ENCODE measurements around the gene DKK3. TPM values are rescaled to one million over a fixed set of nuclear protein-coding genes. Genes with fewer than 3 reads are reported as not detected.

The DKK3 gene
- total RNA-seq, 2 donors from 2014 or later, result 732 to 847 TPM

DNA sequence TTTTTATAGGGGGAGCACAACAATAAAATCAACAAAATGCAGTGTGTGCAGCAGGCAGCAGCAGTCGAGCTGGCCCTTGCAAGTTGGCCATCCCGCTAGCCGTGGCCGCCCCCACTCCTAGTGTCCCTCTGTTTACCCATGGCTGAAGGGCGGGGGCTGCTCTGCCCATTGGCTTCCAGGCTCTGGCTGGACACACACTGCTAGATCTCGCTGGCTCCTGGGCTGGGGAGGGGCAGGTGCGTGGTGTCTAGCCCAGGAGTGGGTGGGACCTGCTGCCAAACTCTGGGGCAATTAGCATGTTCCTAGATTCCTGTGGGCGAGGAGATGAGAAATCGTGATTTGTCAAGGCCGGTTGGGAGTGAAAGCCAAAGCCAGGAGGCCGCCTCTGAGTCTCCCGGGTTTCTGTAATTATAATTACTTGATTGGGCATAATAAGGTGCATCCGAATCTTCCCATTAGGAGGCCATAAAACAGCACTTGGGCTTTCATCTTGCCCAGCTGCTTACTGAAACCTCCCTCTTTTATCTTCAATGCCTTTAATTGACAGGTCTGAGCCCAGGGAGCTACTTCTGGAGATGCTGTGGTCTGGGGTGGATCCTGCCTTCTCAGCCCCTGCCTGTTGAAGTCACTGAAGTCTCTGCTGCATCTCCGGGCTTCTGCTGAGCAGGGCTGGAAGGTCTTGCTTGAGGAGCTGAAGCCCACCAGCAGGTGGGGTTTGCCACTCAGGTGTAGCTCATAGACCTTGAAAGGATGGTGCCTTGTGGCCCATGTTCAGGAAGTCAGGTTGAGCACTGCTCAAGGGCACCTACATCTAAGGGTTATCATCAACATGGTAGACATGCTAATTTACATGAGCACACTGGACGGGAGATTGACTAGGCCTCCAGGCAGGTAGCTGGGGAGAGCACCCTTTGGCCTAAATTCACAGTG, 44.5 kb upstream of the DKK3 start:
- DNase-seq (ENCODE audit: low spot score) (no peak), ATAC-seq (ENCODE audit: insufficient number of reproducible peaks, low FRiP score, low read depth) (no peak)
- peaks cover 9 to 45% of the 10 kb centered on the region in 2 donors for H3K4me1 ChIP-seq (ENCODE audit: control insufficient read depth in 1 of 2, low read depth in 2 of 2)
- H3K36me3 ChIP-seq, result no peaks in the 10 kb centered on the region
- TF ChIP-seq, protein P1, sequence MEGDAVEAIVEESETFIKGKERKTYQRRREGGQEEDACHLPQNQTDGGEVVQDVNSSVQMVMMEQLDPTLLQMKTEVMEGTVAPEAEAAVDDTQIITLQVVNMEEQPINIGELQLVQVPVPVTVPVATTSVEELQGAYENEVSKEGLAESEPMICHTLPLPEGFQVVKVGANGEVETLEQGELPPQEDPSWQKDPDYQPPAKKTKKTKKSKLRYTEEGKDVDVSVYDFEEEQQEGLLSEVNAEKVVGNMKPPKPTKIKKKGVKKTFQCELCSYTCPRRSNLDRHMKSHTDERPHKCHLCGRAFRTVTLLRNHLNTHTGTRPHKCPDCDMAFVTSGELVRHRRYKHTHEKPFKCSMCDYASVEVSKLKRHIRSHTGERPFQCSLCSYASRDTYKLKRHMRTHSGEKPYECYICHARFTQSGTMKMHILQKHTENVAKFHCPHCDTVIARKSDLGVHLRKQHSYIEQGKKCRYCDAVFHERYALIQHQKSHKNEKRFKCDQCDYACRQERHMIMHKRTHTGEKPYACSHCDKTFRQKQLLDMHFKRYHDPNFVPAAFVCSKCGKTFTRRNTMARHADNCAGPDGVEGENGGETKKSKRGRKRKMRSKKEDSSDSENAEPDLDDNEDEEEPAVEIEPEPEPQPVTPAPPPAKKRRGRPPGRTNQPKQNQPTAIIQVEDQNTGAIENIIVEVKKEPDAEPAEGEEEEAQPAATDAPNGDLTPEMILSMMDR (IDR thresholded peaks at IDR 0.05), result no peak
- no peaks in the 10 kb centered on the region for H3K9me3 ChIP-seq
- H3K27me3 ChIP-seq (replicated peaks; ENCODE audit: insufficient read depth), result no peaks in the 10 kb centered on the region
- H3K27ac ChIP-seq, result peak overlapping the region; percentile 35 to 70
- H3K4me3 ChIP-seq, result no peak overlapping the region

DNA sequence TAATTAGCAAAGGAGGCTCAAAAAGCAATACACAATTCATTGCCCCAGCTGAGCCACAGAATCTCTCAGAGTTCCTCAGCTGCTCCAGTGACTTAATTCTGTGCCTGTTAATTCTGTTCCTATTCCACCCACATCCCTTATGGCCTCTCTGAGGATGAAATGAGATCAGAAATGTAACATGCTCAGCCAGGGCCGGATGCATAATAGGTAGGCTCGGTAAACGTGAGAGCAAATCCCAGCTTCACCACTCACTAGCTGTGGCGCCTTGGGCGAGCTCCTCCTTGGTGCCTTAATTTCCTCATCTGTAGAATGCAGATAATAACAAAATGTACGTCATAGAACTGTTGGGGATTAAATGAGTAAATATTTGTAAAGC, 42.8 kb upstream of the DKK3 start:
- H3K9me3 ChIP-seq, result no peaks in the 10 kb centered on the region
- peak overlapping the region; percentile 48 to 51 for H3K27ac ChIP-seq
- no peak overlapping the region for H3K4me3 ChIP-seq
- H3K4me1 ChIP-seq (ENCODE audit: control insufficient read depth in 1 of 2, low read depth in 2 of 2), result peaks cover 12 to 54% of the 10 kb centered on the region in 2 donors
- no peaks in the 10 kb centered on the region for H3K27me3 ChIP-seq (replicated peaks; ENCODE audit: insufficient read depth)
- DNase-seq (ENCODE audit: low spot score), result no peak
- no peaks in the 10 kb centered on the region for H3K36me3 ChIP-seq
- no peak for ATAC-seq (ENCODE audit: insufficient number of reproducible peaks, low FRiP score, low read depth)
- TF ChIP-seq, protein P1 (IDR thresholded peaks at IDR 0.05), result no peak

DNA sequence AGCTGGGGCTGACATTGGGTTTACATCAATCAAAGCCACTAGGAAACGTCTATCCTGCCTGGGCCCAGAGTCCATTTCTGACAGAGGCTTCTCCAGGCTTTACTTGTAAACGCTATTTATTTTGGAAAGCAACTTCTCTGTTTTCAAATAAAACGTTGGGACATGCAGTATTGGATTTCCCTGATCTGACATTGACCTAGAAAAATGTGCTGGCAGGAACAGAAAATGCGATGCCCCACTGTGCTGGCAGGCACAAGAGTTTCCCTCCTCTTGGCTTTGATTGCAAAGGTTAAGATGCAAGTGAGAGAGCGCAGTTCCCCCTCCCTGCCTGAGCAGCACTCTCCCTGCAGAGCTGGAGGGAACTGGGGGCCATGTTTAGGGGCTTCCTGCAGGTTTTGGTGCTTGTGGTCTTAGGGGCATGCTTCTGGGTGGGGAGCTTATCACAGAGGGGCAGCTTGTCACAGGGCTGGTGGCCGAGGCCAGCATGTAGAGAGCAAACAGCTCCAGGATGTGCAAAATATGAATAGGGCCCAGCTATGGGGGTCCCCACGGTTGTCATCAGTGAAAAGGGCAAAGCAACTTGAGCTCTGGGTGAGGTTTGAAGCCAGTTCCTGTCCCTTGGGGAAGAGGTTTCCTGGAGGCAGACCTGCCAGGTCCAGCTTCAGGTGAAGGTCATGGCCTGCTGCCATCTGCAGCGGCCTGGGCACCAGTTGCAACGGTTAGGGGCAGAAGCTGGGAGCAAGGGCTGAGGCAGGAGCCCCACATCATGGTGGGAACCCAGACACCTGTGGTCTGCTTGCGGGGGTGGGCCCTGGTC, 42.3 kb upstream of the DKK3 start:
- peak; percentile 42 for ATAC-seq (ENCODE audit: insufficient number of reproducible peaks, low FRiP score, low read depth)
- Histone ChIP-seq H3K36me3 (no peaks in the 10 kb centered on the region), H3K4me3 (no peak overlapping the region), H3K27ac (peak overlapping the region; percentile 48 to 51), H3K9me3 (no peaks in the 10 kb centered on the region), H3K27me3 (replicated peaks; ENCODE audit: insufficient read depth) (no peaks in the 10 kb centered on the region), H3K4me1 (ENCODE audit: control insufficient read depth in 1 of 2, low read depth in 2 of 2) (peaks cover 12 to 54% of the 10 kb centered on the region in 2 donors)
- no peak for DNase-seq (ENCODE audit: low spot score)
- TF ChIP-seq, protein P1 (IDR thresholded peaks at IDR 0.05), result no peak

DNA sequence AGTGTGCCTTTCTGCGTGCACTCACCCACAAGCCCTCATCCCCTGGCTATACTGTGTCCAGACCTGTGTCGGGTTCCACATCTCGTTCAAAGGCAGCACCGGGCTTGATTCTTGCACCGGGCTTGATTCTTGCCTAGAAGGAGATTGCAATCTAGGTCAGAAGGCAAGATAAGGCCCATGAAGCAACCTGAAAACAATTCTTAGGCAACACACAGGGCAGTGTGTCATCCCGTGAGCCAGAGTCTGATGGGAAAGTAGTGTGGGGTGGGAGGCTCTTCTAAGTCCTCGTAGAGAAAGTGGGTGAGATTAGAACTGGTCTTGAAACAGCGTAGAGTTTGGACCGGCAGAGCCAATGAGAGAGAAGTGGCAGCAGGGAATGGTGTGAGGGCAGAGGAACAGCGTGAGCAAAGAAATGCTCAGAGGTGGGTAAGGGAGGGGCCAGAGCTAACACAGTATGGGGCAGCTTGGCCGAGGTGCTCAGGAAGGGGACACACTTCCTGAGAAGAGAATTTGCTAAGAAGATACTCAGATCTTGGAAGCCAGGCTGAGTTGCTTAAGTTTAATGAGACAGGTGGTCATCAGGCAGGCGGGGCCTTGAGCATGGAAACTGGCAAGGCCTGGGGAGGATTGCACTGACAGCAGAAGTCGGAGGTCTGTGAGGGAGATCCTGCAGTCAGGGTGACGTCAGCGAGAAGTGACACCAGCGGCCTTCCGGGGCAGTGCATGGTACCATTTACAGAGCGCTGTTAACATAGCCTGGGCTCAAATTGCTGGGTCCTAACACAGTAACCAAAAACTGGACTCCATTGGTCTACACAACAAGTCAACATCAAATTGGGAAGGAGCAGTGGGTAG, 40.7 kb upstream of the DKK3 start:
- no peak overlapping the region for H3K4me3 ChIP-seq
- no peaks in the 10 kb centered on the region for H3K27me3 ChIP-seq (replicated peaks; ENCODE audit: insufficient read depth)
- no peaks in the 10 kb centered on the region for H3K36me3 ChIP-seq
- no peak for DNase-seq (ENCODE audit: low spot score)
- TF ChIP-seq, protein P1 (IDR thresholded peaks at IDR 0.05), result no peak
- no peak for ATAC-seq (ENCODE audit: insufficient number of reproducible peaks, low FRiP score, low read depth)
- H3K4me1 ChIP-seq (ENCODE audit: control insufficient read depth in 1 of 2, low read depth in 2 of 2), result peaks cover 12 to 62% of the 10 kb centered on the region in 2 donors
- H3K9me3 ChIP-seq, result no peaks in the 10 kb centered on the region
- peak overlapping the region; percentile 36 to 51 for H3K27ac ChIP-seq

All from thoracic aorta (tissue), 2 donors.